Hepatocyte (in vitro differentiated cells): ENCODE measurements around the gene F13A1.

Experiments used
- EZH2 ChIP-seq: fragments of 200-600 bp; sonication (generic); IDR thresholded peaks from 2 replicates; pipeline ENCODE4 v1.6.1; 2016; ENCODE audit warnings: antibody characterized with exemption, mild to moderate bottlenecking, borderline replicate concordance
- EZH2phosphoT487 ChIP-seq: fragments of 200-600 bp; sonication (generic); IDR thresholded peaks from one replicate; pipeline ENCODE4 v1.6.1; 2018; ENCODE audit warnings: antibody characterized with exemption, mild to moderate bottlenecking, low read depth, moderate library complexity; ENCODE audit not compliant: unreplicated experiment, severe bottlenecking
- TF ChIP-seq, protein P1 (sequence below): fragments of 200-600 bp; sonication (generic); IDR thresholded peaks from 2 replicates; pipeline ENCODE4 v1.5.1; 2016; ENCODE audit warnings: antibody characterized with exemption, mild to moderate bottlenecking; ENCODE audit not compliant: poor library complexity

GRCh38 chr6:6230286-6230685 is 90.2 kb downstream of the F13A1 start:
- TF ChIP-seq, protein P1, sequence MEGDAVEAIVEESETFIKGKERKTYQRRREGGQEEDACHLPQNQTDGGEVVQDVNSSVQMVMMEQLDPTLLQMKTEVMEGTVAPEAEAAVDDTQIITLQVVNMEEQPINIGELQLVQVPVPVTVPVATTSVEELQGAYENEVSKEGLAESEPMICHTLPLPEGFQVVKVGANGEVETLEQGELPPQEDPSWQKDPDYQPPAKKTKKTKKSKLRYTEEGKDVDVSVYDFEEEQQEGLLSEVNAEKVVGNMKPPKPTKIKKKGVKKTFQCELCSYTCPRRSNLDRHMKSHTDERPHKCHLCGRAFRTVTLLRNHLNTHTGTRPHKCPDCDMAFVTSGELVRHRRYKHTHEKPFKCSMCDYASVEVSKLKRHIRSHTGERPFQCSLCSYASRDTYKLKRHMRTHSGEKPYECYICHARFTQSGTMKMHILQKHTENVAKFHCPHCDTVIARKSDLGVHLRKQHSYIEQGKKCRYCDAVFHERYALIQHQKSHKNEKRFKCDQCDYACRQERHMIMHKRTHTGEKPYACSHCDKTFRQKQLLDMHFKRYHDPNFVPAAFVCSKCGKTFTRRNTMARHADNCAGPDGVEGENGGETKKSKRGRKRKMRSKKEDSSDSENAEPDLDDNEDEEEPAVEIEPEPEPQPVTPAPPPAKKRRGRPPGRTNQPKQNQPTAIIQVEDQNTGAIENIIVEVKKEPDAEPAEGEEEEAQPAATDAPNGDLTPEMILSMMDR = no peak
- TF ChIP-seq EZH2 (no peak), EZH2phosphoT487 (no peak)
